GM19452 (cell line): ENCODE results near the gene CAMSAP1.
"Not testable (repeated sequence)": the region's sequence is repeated elsewhere in the genome, so short reads cannot be mapped to it uniquely, and the experiment has no call there.

Source experiments
- ATAC-seq: cut with Tn5 transposase; IDR thresholded peaks from one replicate; pipeline ENCODE4 v1.9.1; 2021; ENCODE audit not compliant: unreplicated experiment

CAMSAP1 gene, protein sequence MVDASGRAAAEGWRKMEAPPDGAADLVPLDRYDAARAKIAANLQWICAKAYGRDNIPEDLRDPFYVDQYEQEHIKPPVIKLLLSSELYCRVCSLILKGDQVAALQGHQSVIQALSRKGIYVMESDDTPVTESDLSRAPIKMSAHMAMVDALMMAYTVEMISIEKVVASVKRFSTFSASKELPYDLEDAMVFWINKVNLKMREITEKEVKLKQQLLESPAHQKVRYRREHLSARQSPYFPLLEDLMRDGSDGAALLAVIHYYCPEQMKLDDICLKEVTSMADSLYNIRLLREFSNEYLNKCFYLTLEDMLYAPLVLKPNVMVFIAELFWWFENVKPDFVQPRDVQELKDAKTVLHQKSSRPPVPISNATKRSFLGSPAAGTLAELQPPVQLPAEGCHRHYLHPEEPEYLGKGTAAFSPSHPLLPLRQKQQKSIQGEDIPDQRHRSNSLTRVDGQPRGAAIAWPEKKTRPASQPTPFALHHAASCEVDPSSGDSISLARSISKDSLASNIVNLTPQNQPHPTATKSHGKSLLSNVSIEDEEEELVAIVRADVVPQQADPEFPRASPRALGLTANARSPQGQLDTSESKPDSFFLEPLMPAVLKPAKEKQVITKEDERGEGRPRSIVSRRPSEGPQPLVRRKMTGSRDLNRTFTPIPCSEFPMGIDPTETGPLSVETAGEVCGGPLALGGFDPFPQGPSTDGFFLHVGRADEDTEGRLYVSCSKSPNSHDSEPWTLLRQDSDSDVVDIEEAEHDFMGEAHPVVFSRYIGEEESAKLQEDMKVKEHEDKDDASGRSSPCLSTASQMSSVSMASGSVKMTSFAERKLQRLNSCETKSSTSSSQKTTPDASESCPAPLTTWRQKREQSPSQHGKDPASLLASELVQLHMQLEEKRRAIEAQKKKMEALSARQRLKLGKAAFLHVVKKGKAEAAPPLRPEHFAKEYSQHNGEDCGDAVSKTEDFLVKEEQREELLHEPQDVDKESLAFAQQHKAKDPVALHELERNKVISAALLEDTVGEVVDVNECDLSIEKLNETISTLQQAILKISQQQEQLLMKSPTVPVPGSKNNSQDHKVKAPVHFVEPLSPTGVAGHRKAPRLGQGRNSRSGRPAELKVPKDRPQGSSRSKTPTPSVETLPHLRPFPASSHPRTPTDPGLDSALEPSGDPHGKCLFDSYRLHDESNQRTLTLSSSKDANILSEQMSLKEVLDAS (N-terminal part only)

GRCh38 chr9:135907431-135908092 is at the start of gene CAMSAP1:
CAMSAP1 (minus strand) TSS chr9:135907546; CDS start chr9:135907159, 387 bp downstream.
- ATAC-seq = peak; percentile 65

GRCh38 chr9:135956802-135957174 is 49.4 kb upstream of the CAMSAP1 start:
- ATAC-seq = no peak

DNA sequence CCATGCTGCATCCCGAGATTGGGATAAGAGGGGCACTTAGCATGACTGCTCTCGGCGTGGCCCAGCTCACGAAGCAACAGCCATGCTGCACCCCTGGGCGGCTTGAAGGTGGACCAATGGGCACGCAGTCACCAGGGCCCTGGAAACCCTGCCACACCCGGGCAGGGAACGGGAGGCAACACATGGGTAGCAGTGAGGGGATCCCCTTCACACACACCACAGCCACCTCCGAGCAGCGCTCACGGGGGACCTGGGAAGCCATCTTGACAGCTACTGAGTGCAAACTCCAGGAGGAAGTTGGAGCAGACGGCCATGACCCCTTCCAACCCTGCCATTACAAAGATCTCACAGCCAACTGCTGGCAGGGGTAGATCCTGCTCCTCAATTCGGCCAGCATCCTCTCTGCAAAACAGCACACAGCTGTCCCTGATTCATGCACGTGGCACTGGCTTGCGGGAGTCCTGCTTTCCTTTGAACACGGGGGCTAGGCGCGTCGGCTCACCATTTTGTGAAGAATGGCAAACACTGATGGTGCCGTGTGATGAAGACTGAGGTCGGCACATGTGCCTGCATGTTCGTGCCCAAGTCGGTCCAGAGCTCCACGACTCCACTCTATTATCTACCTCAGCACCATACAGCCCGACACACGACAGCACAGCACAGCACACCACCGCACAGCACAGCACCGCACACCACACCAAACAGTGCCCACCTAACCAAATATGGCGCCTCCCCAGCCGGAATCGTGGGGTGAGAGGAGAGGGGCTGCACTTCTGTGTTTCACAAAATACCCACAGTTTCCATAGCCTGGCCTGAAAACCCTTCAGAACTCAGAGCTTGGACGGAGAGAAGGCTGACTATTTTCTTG is 48.8 kb upstream of the CAMSAP1 start:
- ATAC-seq = no peak

DNA sequence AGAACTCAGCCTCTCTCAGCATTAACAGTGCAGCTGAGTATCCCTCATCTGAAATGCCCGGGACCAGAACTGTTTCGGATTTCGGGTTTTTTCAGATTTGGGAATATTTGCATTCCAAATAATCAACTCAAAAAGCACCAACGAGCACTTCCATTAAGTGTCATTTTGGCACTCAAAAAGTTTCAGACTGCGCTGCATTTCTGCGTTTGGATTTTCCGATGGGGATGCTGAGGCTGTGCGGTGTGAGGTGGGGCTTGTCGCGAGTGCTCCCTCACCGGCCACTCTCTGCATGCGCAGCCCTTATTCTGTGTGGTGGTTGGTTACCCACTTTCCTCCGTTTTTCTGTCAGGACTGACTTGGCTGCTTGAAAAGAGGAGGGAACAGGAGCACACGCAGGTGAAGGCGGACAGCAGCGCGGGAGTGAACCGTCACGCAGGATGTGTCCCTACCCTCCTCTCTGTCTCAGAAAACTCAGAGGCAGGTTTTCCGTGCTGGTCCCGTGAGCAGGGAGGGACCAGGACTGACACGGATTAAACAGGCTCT is 45.4 kb upstream of the CAMSAP1 start:
- no peak for ATAC-seq

- no peak for ATAC-seq
Measured at GRCh38 chr9:135951889-135952663, 44.7 kb upstream of the CAMSAP1 start.

DNA sequence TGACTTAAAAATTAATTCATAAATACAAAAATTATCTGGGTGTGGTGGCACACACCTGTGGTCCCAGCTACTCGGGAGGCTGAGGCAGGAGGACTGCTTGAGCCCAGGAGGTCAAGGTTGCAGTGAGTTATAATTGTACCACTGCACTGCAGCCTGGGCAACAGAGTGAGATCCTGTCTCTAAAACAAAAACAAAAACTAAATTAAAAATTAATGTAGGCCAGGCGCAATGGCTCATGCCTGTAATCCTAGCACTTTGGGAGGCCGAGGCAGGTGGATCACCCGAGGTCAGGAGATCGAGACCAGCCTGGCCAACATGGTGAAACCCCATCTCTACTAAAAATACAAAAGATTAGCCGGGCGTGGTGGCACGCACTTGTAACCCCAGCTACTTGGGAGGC is 44.0 kb upstream of the CAMSAP1 start:
- ATAC-seq = not testable (repeated sequence)

GRCh38 chr9:135950841-135951240 is 43.5 kb upstream of the CAMSAP1 start:
- not testable (repeated sequence) for ATAC-seq

DNA sequence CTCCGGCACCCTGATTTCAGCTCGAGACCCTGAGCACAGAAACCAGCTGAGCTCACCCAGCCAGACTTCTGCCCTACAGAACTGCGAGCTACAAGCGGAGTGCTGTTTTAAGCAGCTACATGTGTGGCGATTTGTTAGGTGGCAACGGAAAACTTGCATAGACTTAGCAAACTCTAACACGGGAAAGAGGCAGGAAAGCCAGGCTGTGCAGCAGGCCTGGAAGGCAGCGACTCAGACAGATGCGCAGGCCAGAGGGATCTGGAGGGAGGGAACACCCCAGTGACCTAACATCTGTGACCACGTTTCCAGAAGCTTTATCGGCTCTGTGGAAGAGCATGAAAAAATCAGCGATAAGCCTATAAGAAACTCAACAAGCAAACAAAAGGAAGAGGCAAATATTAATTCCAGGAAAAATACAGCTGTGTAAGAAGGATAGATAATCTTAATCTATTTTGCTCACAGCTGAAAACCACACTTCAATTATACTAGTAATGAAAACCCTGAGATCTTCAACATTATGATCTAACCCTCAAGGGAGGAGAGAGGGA is 42.9 kb upstream of the CAMSAP1 start:
- ATAC-seq = no peak

DNA sequence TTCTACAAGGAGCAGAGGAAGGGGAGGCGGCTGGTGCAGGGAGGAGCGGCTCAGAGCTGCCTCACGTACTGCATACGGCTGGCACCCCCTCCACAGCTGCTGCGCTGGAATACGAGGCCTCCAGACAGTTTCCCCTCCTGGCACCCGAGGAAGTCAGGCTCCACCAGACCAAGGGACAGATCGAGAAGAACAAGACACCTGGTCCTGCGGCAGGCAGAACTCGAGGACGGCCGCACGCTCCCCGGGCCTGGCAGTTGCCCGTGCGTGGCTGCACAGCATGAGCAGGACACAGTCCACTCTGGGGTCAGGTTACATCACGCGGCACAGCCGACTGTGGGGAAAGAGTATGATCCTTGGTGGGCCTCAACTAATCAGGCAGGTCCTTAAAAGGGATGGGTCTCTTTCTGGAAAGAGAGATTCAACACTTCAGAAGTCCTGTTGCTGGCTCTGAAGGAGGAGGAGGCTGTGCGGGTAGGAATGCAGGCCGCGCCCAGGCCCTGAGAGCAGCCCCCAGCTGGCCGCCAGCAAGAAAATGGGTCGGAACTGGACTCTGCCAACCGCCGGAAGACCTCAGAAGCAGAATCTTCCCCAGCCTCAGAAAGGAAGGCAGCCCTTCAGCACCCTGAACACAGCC is 42.3 kb upstream of the CAMSAP1 start:
- ATAC-seq = no peak

- no peak for ATAC-seq
Measured at GRCh38 chr9:135948968-135949367, 41.6 kb upstream of the CAMSAP1 start.

DNA sequence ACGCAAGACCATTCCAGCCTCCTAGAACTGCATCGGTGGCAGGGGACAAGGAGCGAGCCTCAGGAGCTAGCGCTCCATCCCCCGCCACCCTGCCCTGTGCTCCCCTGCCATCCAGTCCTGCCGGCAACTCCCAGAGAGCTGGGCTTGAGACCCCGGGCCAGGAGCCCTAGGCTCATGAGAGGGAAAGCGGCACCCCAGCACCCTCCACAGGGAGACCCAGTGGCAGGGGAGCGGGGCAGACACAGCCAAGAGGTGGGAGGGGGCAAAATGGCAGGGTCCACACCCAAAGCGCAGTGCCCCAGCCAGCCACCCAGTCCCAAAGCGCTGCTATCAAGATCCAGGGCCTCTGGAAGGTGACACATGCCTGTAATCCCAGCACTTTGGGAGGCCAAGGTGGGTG is 41.1 kb upstream of the CAMSAP1 start:
- no peak for ATAC-seq

DNA sequence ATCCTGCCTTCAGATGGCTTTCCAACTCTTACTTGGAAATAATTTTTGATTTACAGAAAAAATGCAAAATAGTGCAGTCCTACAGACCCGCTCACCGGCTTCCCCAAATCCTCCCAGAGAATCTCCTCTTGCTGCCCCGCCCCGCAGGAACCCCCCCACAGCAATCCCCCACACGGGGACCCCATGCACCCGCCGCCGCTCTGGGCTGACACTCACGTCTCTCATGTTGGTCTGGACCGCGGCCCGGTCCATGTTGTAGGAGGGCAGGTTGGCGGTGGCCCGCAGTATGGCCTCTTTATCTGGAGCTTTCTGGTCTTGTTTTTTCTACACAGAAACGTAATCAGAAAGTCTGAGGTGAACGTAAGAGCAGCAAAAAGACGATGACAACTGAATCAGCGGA is 40.2 kb upstream of the CAMSAP1 start:
- ATAC-seq = no peak

DNA sequence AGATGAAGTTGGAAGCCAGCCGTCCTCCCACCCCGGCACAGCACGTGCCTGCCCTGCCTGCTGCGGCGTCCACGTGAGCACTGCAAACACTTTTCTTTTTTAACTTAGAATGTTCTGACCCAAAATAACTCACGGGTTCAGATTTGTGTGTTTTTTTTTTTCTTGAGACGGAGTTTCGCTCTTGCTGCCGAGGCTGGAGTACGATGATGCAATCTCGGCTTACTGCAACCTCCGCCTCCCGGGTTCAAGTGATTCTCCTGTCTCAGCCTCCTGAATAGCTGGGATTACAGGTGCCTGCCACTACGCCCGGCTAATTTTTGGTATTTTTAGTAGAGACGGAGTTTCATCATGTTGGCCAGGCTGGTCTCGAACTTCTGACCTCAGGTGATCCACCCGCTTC is 39.8 kb upstream of the CAMSAP1 start:
- ATAC-seq = not testable (repeated sequence)

- ATAC-seq = no peak
Measured at GRCh38 chr9:135946392-135946994, 39.1 kb upstream of the CAMSAP1 start.

DNA sequence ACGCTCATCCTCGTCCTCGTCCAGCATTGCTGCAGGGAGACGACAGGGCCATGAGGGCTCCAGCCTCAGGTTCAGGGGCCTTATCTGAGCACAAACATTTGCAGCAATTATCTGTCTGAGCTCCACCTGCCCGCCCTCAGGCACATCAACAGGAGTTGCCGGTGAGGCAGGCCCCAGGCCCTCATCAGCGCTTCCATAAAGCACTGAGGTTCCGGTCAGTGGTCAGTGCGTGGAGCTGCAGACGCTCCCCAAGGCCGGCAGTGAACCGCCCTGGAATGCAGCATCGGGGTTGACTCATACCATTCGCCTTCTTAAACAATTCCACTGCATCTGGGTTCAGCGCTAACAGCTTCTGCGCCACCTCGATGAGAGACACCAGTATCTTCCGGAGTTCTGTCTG is 38.6 kb upstream of the CAMSAP1 start:
- no peak for ATAC-seq

- ATAC-seq = no peak
Measured at GRCh38 chr9:135944444-135945252, 37.3 kb upstream of the CAMSAP1 start.

GRCh38 chr9:135943604-135944003 is 36.3 kb upstream of the CAMSAP1 start:
- not testable (repeated sequence) for ATAC-seq
